ENCODE data around the gene PRR23C.

DNA sequence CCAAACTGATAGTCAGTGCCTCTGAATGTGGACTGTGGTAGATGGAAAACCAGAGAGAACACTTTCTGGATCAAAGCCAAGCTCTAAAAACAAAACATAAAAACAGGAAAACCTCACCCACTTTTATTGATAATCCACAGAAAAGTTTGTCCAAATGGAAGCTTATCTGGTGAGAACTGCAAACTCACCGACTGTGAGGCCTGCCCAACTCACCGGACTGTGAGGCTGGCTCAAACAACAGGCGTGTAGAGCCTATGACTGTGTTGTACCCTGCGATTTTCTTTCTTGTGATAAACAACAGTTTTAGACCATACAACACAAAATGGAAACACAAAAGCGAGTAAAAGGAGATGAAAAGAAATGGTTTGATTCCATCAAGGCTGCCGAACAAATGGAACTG lies 7.2 kb downstream of the PRR23C start:
- TF ChIP-seq POLR2AphosphoS5 (IDR thresholded peaks at IDR 0.05; ENCODE audit: control insufficient read depth, insufficient read depth, low read depth, low read length): no peak
- TF ChIP-seq PTBP1 (IDR thresholded peaks at IDR 0.05; ENCODE audit: low read depth, low read length): no peak
- TF ChIP-seq ZNF311 (CRISPR knock-in tag; IDR thresholded peaks at IDR 0.05): no peak
- no peak for TF ChIP-seq COPS2 (conservative IDR thresholded peaks at IDR 0.05)
- no peak for TF ChIP-seq EZH2 (IDR thresholded peaks at IDR 0.05; ENCODE audit: borderline replicate concordance, low read depth, low read length)
- TF ChIP-seq KLF1 (tag; IDR thresholded peaks at IDR 0.05): no peak
- TF ChIP-seq, protein P1, sequence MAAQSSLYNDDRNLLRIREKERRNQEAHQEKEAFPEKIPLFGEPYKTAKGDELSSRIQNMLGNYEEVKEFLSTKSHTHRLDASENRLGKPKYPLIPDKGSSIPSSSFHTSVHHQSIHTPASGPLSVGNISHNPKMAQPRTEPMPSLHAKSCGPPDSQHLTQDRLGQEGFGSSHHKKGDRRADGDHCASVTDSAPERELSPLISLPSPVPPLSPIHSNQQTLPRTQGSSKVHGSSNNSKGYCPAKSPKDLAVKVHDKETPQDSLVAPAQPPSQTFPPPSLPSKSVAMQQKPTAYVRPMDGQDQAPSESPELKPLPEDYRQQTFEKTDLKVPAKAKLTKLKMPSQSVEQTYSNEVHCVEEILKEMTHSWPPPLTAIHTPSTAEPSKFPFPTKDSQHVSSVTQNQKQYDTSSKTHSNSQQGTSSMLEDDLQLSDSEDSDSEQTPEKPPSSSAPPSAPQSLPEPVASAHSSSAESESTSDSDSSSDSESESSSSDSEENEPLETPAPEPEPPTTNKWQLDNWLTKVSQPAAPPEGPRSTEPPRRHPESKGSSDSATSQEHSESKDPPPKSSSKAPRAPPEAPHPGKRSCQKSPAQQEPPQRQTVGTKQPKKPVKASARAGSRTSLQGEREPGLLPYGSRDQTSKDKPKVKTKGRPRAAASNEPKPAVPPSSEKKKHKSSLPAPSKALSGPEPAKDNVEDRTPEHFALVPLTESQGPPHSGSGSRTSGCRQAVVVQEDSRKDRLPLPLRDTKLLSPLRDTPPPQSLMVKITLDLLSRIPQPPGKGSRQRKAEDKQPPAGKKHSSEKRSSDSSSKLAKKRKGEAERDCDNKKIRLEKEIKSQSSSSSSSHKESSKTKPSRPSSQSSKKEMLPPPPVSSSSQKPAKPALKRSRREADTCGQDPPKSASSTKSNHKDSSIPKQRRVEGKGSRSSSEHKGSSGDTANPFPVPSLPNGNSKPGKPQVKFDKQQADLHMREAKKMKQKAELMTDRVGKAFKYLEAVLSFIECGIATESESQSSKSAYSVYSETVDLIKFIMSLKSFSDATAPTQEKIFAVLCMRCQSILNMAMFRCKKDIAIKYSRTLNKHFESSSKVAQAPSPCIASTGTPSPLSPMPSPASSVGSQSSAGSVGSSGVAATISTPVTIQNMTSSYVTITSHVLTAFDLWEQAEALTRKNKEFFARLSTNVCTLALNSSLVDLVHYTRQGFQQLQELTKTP (IDR thresholded peaks at IDR 0.05; ENCODE audit: low read depth in 1 of 2, partially characterized antibody in 2 of 2): no peak
- TF ChIP-seq FOXA3 (CRISPR knock-in tag; conservative IDR thresholded peaks at IDR 0.05 in 1 of 2, IDR thresholded peaks at IDR 0.05 in 1 of 2): no peak
- TF ChIP-seq, protein P2, sequence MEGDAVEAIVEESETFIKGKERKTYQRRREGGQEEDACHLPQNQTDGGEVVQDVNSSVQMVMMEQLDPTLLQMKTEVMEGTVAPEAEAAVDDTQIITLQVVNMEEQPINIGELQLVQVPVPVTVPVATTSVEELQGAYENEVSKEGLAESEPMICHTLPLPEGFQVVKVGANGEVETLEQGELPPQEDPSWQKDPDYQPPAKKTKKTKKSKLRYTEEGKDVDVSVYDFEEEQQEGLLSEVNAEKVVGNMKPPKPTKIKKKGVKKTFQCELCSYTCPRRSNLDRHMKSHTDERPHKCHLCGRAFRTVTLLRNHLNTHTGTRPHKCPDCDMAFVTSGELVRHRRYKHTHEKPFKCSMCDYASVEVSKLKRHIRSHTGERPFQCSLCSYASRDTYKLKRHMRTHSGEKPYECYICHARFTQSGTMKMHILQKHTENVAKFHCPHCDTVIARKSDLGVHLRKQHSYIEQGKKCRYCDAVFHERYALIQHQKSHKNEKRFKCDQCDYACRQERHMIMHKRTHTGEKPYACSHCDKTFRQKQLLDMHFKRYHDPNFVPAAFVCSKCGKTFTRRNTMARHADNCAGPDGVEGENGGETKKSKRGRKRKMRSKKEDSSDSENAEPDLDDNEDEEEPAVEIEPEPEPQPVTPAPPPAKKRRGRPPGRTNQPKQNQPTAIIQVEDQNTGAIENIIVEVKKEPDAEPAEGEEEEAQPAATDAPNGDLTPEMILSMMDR (IDR thresholded peaks at IDR 0.05 in 2 of 3, conservative IDR thresholded peaks at IDR 0.05 in 1 of 3; ENCODE audit: insufficient read depth in 2 of 3, low read depth in 1 of 3, low read length in 3 of 3): no peak
- TF ChIP-seq TAF1 (IDR thresholded peaks at IDR 0.05; ENCODE audit: control insufficient read depth, extremely low read depth, insufficient read depth, low read length, severe bottlenecking): no peak
- no peak for TF ChIP-seq POLR2A (conservative IDR thresholded peaks at IDR 0.05)
- no peak for TF ChIP-seq HNRNPL (IDR thresholded peaks at IDR 0.05; ENCODE audit: low read depth, low read length)
